ENCODE measurements around the gene ONECUT3.
"Not testable (repeated sequence)": the region's sequence is repeated elsewhere in the genome, so short reads cannot be mapped to it uniquely, and the experiment has no call there.

ONECUT3 gene

DNA sequence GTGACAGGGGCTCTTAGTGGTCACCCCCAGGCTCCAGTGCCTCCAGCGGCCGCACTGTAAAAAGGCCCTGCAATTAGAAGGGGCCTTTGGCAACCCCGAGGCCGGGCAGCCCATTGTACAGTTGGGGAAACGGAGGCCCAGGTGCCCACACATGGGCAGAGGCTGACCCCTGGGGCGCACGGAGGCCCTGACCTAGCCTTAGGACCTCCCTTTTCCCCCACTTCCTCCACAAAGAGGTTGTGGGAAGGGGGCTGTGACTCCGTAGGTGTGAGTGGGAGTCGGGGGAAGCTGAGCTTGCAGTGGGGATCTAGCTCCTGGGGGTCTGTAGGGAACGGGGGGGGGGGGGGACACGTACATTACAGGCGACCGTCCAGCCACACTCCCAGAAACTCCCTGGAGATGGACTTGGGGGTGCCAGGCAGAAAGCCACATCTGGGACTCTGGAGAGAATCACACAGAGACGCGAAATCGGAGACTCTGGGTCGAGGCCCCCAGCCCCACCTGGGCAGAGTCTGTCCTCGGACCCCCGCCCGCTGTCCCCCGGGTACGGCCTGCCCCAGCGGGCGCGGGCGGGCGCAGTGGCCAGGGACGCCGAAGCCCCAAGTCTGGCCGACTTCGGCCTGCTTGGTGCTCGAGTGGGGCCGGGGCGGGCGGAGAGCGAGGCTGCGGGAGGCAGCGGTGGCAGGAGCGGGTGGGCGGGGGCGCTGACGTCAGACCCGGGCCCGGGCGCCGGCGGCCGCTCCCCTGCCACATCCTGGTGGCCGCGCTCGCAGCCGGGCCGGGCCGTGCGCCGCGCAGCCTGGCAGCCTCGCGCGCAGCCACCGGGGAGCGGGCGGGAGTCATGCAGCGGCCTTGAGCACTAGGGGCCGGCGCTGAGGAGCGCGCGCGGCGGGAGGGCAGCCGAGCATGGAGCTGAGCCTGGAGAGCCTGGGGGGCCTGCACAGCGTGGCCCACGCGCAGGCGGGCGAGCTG, at the start of gene ONECUT3:
Gene ONECUT3, plus strand, starts transcription at position 750 of the 972 bp plus-strand sequence. Its CDS starts 157 bp downstream, at position 907.
- no peak for DNase-seq

DNA sequence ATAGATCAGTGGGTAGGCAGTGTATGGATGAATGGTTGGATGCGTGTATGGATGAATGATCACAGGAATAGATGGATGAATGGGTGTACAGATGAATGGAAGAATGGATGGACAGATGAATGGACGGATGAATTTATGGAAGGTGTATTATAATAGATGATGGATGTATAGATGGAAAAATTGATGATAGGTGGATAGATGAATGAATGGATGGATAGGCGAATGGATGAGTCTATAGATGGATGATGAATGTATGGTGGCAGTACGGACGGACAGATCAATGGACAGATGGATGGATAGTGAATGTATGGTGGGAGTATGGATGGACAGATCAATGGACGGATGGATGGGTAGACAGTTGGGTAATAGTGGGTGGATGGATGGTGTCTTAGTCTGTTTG, 49.0 kb upstream of the ONECUT3 start:
- DNase-seq, result no peak

DNA sequence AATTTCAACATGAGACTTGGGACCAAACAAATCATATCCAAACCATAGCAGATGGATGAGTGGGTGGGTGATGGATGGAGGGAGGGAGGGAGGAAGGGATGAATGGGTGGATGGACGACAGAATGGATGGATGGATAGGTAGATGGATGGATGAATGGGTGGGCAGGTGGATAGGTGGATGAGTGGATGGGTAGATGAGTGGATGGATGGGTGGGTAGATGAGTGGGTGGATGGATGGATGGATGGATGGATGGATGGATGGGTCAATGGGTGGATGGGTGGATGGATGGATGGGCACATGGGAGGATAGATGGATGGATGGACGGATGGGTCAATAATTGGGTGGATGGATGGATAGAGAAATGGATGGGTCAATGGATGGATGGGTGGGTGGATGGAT, 47.9 kb upstream of the ONECUT3 start:
- DNase-seq, result no peak

DNA sequence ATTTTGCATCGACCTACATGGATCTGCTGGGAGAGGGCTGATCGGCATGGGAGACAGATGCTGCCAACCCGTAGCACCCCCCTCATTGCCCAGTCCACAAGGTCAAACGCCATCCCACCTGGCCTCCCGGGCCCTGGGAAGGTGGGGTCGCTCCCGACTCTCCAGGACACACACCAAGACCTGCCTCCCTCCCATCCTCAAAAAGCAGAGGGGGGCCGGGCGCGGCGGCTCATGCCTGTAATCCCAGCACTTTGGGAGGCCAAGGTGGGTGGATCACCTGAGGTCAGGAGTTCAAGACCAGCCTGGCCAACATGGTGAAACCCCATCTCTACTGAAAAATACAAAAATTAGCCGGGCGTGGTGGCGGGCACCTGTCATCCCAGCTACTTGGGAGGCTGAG, 46.7 kb upstream of the ONECUT3 start:
- not testable (repeated sequence) for DNase-seq

DNA sequence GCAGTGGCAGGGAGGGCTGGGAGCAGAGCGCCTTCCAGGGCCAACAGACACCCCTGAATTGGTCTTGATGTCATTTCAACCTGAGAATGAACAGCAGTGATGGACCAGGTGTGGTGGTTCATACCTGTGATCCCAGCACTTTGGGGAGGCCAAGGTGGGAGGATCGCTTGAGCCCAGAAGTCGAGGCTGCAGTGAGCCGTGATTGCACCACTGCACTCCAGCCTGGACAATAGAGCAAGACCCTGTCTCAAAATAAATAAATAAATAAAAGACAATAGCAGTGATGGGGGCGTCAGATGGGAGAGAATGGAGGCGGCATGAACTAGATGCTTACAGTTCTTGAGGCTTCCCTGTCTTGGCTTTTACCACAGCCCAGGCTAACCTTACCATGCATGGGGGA, 46.1 kb upstream of the ONECUT3 start:
- no peak for DNase-seq

DNA sequence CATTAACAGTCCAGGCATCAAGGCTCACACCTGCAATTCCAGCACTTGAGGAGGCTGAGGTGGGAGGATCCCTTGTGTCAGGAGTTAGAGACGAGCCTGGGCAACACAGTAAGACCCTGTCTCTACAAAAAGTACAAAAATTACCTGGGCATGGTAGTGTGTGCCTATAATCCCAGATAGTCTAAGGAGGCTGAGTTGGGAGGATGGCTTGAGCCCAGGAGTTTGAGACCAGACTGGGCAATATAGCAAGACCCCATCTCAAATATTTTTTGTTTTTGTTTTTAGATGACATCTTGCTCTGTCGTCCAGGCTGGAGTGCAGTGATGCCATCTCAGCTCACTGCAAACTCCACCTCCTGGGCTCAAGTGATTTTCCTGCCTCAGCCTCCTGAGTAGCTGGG, 40.1 kb upstream of the ONECUT3 start:
- no peak for DNase-seq

DNA sequence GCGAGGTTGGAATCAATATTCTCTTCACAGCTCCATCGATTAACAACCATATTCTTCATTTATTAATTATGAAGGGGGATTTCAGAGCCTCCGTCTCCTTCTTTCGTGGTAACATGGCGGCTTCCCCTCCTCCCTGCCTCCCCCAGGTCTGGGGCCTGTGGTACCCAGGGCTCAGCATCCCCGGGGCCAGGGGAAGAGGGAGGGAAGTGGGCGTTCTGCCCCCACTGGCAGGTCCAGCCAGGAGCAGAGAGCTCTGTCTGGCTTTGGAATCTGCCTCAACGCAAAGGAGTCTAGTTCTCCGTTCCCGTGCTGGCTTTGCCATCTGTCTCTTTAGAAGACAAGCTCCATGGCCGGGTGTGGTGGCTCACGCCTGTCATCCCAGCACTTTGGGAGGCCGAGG, 37.8 kb upstream of the ONECUT3 start:
- no peak for DNase-seq

DNA sequence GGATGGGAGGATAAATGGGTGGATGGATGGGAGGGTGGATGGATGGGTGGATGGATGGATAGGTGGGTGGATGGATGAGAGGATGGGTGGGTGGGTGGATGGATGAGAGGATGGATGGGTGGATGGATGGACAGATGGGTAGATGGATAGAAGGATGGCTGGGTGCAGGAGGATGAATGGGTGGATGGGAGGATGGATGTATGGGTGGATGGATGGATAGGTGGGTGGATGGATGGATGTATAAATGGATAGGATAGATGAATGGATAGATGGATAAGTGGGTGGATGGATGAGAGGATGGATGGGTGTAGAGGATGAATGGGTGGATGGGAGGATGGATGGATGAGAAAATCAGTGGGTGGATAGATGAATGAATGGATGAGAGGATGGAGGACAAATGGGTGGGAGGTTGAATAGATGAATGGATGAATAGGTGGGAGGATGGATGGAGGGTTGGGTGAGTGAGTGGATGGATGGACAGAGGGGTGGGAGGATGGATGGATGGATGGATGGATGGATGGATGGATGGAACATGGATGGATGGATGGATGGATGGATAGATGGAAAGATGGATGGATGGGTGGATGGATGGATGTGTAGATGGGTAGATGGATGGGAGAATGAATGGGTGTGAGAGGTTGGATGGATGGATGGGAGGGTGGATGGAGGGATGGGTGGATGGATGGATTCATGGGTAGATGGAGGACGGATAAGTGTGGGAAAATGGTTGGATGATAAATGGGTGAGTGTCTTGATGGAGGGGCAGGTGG, 35.9 kb upstream of the ONECUT3 start:
- no peak for DNase-seq

DNA sequence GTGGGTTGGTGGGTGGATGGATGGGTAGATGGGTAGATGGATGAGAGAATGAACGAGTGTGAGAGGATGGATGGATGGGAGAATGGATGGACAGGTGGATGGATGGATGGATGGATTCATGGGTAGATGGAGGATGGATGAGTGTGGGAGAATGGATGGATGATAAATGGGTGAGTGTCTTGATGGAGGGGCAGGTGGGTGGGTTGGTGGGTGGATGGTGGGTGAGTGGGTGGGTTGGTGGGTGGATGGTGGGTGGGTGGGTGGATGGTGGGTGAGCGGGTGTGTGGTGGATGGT, 35.4 kb upstream of the ONECUT3 start:
- no peak for DNase-seq

DNA sequence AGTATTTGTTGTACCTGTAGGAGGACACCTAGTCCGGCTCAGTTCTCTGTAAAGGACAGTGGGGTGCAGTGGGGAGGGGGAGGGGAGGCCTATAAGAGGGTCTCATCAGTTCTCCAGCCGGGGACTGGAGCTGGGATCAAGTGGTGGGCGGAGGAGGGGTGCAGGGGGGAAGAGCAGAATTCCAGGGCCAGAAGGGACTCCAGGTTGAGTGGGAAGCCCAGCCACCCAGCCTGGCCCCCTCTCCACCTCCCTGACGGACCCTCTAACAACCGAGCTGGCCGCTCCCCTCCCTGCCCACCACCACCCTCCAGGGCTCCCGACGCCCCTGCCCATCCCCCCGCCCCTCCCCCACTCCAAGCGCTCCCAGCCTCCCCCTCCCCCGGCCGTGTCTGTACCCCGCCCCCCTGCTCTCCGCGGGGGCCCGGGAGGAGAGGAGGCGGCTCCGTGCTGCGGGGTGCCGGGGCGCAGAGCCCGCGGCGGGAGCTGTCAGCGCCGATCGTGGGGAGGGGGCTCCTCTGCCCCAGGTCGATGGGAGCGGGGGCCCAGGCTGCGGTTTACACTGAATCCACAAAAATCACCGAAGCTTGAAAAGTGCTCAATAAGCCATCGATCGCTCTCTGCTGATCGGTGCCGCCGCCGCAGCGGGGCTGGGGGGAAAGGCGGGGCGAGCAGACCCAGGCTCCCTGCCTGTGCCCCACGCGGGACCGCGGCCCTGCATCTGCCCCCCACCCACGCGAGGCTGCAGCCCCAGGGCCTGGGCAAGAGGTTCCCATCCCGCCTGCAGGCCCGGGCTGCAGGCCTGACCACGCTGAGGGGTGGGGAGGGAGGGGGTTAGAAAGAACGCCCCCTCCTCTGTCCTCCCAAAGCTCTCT, 34.6 kb upstream of the ONECUT3 start:
- DNase-seq, result no peak

DNA sequence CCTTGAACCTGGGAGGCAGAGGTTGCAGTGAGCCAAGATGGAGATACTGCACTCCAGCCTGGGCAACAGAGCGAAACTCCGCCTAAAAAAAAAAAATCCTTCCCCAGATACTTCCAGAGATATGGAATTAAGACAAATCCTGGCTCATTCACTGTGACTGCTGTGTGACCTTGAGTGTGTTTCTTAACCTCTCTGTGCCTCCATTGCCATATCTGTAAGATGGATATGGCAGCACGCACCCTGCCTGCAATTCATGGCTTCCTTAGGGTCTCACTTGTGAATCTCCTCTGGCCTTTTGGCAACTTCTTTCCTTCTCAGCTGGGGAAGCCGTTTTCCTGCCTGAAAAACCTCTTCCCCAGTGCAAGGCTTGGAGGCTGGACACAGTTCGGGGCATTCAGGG, 33.8 kb upstream of the ONECUT3 start:
- no peak for DNase-seq

DNA sequence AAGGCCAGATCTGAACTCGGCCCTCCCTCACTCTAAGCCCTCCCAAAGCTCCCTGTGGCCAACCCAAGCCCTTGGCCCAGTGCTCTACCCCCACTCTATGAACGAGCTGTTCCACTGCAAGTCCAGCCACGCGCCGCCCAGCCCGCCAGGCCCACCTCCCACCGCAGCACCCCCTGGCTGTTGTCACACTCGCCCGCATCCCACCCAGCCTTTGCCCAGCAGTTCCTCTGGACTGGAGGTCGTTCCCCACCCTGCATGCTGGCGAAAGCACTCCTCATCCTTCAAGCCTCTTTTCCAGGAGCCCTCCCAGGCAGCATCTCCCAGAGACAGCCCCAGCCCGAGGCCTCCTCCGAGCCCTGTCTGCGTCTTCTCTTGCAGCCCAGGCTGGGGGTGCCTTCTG, 33.1 kb upstream of the ONECUT3 start:
- no peak for DNase-seq

DNA sequence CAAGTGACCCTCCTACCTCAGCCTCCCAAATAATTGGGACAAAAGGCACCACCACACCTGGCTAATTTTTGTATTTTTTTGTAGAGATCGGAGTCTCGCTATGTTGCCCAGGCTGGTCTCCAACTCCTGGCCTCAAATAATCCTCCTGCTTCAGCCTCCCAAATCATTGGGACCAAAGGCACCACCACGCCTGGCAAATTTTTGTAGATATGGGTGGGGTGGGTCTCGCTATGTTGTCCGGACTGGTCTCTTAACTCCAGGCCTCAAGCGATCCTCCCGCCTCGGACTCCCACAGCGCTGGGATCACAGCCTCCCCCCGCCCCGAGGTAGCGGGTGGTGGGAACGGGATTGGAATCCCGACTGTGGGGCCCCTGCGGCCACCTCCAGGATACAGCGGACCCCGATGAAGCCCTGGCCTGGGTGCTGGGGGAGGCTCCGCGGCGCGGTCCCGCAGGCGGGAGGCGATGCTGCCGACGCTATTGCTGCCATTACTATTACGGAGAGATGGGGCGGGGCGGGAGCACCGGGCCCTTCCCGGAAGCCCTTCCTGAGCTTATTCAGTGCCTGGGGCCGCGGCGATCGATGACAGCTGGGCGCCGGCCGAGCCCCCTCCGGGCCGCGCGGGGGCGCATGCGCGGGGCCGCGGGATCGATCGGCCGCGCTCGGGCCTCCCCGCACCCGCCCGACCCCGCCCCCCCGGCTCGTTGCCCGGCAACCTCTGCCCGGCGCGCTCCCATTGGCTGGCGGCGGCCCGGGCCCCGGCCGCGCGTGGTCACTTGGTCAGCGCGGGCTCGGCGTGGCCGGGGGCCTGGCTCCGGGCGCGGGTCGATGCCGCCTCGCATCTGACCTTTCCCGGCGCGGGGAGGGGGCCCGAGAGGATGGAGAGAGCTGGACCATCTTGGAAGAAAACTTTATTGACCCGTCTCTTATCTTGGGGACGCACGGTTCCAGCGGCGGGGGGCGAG, 27.9 kb upstream of the ONECUT3 start:
- peak in 1 of 2 experiments; percentile 45 for DNase-seq

DNA sequence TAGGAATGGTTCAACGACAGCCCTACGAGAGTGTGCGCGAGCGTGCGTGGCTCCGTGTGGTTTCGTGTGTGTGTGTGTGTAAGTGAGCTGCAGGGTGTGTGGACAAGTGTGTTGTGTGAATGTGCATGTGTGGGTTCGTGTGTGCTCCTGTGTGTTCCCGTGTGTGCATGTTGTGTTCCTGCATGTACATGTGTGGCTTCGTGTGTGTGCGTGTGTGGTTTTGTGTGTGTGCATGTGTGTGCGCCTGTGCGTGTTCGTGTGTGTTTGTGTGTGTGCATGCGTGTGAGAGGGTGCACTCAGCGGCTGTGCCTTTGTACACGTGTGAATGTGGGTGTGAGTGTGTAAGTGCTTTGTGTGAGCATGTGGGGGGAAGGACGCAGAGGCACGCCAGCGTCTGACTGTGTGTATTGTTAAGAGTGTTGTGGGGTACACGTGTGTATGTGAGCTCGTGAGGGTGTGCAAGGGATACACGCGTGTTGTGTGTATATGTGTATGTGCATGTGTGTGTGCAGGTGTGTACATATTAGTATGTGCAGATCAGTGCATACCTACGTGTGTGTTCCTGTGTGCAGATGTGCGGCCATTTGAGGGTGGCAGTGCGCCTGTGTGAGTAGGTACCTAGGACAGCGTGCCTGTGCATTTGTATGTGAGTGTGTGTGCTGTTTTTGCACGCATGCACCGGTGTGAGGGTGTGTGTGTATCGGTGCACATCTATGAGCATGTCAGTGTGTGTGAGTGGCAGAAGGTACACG, 24.3 kb upstream of the ONECUT3 start:
- DNase-seq, result no peak

DNA sequence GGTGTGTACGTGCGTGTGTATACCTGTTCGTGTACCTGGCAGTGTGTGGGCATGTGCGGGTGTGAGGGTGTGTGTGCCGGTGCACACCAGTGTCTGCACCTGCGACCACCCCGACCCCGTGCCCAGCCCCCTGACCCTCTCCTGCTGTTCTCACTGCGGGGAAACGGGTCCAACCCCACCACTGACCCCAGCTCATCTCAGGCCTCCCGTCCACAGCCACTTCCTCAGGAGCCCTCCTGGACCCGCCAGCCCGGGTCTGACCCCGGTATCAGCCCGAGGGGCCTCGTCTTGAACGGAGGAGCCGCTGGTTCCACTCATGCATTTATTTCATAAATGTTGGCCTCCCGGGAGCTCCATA, 23.8 kb upstream of the ONECUT3 start:
- no peak for DNase-seq

DNA sequence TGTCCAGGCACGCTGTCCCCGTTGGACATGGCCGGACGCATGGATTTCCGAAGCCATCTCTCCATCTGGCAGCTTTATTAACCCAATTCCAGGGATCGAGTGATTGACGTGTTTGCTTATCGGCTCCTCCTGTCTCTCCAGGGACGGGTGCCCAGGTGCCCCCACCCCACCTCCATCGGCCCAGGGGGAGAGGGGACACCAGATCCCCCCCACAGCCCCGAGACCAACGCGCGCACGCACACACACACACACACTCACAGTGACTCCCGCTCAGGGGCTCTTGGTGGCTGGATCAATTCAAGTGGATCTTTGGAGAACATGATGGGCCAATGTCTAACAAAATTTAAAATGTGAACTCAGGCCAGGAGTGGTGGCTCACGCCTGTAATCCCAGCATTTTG, 23.1 kb upstream of the ONECUT3 start:
- no peak for DNase-seq

DNA sequence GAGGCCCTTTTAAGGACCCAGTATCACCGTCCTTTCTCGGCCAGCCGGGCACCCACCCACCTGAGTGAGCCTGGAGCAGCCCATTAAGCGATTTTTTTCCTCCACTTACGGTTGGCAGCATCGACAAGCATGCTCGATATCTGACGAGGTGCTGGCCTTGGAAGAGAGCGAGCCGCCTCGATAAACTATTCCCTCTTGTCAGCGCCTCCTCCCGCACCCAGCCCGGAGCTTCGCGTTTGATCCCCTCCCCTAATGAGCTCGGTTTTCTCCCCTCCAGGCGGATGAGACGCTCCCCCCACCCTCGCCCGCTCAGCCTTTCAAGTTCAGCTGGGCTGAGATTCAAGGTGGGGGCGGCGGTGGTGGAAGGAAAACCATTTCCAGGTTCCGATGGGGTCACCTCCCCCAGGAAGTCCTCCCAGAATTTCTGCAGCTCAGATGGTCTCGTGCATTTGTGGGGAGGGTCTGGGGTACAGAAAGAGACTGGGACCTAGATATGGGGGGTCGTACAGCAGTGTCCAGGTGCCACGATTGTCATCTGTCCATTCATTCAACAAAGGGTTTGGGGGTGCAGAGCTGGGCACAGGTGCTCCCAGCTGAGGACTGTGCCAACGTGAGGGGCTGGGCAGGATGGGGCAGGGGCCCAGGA, 18.9 kb upstream of the ONECUT3 start:
- no peak for DNase-seq

DNA sequence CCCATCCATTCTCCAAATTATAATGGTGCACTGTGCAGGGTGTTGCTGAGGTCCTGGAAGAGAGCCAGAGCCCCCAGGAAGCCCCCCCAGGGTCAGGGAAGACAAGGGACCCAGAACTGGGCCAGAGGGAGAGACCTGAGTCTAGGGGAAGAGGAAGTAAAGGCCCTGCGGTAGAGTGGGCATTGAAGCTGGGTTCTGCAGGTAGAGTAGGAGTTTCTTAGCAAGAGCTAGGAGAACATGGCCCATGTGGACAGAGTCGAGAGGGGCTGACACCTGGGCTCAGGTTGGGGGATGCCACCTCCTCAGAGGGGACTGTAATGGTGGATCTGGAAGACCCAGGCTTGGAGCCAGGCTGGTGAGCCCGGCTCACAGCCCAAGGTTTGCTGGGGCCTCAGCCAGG, 17.0 kb upstream of the ONECUT3 start:
- DNase-seq, result no peak

DNA sequence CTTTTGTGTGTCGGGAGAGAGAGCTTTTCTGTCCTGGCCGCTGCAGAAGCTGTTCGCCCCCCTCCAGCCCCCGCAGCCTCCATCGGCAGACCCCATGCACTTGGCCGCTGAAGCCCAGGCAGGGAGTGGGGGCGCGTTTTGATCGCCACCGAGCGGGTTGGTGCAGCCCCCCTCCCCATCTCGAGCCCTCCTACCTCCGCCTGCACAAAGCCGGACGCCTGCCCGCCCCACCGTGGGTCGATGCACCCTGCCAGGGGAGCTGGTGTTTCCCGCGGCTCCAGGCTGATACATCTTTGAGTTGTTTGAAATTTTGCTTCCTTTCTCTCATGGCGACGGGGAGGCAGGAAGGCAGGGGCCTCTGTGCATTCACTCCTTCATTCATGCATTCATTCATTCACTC, 16.4 kb upstream of the ONECUT3 start:
- no peak for DNase-seq

DNA sequence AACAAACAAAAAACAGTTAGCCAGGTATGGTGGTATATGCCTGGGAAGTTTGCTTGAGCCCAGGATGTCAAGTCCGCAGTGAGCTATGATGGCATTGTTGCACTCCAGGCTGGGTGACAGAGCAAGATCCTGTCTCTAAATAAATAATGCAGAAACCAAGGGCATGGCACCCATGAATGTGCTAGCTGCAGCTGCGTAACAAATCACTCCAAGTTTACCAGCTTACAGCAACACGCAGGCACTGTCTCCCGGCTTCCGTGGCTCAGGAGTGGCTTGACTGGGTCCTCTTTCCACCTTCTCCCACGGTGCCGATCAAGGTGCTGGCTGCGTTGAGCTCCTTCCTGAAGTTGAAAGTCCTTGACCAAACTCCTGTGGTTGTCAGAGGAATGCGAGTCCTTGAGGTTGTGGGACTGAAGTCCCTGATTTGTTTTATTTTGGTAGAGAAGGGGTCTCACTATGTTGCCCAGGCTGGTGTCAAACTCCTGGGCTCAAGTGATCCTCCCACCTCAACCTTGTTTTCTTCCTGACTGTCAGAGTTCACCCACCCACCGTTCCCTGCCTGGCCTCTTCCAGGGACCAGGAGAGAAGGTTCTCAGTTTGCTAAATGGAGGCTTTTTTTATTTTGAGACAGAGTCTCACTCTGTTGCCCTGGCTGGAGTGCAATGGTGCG, 13.2 kb upstream of the ONECUT3 start:
- no peak for DNase-seq
